ENCODE results near the gene KLKB1. TPM values are rescaled to one million over a fixed set of nuclear protein-coding genes. Genes with fewer than 3 reads are reported as not detected.

Gene KLKB1
- total and polyA plus RNA-seq, 2 donors (not counting 1 experiment from before 2014, with no cell fraction given), result 0.06 to 0.17 TPM

- Histone ChIP-seq H3K27ac (ENCODE audit: insufficient read depth, low read length) (no peak overlapping the region), H3K4me3 (replicated peaks in 1 of 4; ENCODE audit: control extremely low read depth in 1 of 4, insufficient read depth in 1 of 4, low read depth in 3 of 4, low read length in 4 of 4) (no peak overlapping the region), H3K36me3 (ENCODE audit: control insufficient read depth, insufficient read depth, low read length) (no peaks in the 10 kb centered on the region), H3K27me3 (ENCODE audit: control insufficient read depth, insufficient read depth, low read length) (no peaks in the 10 kb centered on the region), H3K9ac (ENCODE audit: insufficient read depth, low read length) (no peak overlapping the region), H3K4me2 (ENCODE audit: extremely low read depth, insufficient read depth, low read length) (no peak overlapping the region), H3K9me3 (ENCODE audit: control insufficient read depth, insufficient read depth, low read depth, low read length) (no peaks in the 10 kb centered on the region), H3K79me2 (ENCODE audit: control insufficient read depth, insufficient read depth, low read length) (no peaks in the 10 kb centered on the region), H4K20me1 (ENCODE audit: control insufficient read depth, extremely low read depth, insufficient read depth, low read length) (no peaks in the 10 kb centered on the region), H2AFZ (ENCODE audit: low read length) (no peak overlapping the region), H3K4me1 (ENCODE audit: control insufficient read depth, extremely low read depth, insufficient read depth, low read length) (no peaks in the 10 kb centered on the region)
- DNase-seq (ENCODE audit: low read depth in 2 of 2), result no peak
- TF ChIP-seq CTCF (conservative IDR thresholded peaks at IDR 0.05 in 1 of 2, IDR thresholded peaks at IDR 0.05 in 1 of 2; ENCODE audit: low read depth in 1 of 2, low read length in 2 of 2) (no peak), EZH2 (IDR thresholded peaks at IDR 0.05; ENCODE audit: low read length, missing control alignments) (no peak)
Measured at GRCh38 chr4:186221624-186222023, 5.7 kb upstream of the KLKB1 start.

GRCh38 chr4:186225848-186226247 is 1.5 kb upstream of the KLKB1 start:
- DNase-seq (ENCODE audit: low read depth in 2 of 2), result no peak
- no peak for TF ChIP-seq EZH2 (IDR thresholded peaks at IDR 0.05; ENCODE audit: low read length, missing control alignments)
- H3K79me2 ChIP-seq (ENCODE audit: control insufficient read depth, insufficient read depth, low read length), result no peaks in the 10 kb centered on the region

GRCh38 chr4:186226521-186227189 is 652 bp upstream of the KLKB1 start:
- Histone ChIP-seq H3K36me3 (ENCODE audit: control insufficient read depth, insufficient read depth, low read length) (no peaks in the 10 kb centered on the region), H3K9me3 (ENCODE audit: control insufficient read depth, insufficient read depth, low read depth, low read length) (no peaks in the 10 kb centered on the region), H3K4me1 (ENCODE audit: control insufficient read depth, extremely low read depth, insufficient read depth, low read length) (no peaks in the 10 kb centered on the region), H3K27me3 (ENCODE audit: control insufficient read depth, insufficient read depth, low read length) (no peaks in the 10 kb centered on the region), H3K9ac (ENCODE audit: insufficient read depth, low read length) (no peak overlapping the region), H3K4me3 (replicated peaks in 1 of 4; ENCODE audit: control extremely low read depth in 1 of 4, insufficient read depth in 1 of 4, low read depth in 3 of 4, low read length in 4 of 4) (no peak overlapping the region), H3K4me2 (ENCODE audit: extremely low read depth, insufficient read depth, low read length) (no peak overlapping the region), H2AFZ (ENCODE audit: low read length) (no peak overlapping the region), H4K20me1 (ENCODE audit: control insufficient read depth, extremely low read depth, insufficient read depth, low read length) (no peaks in the 10 kb centered on the region), H3K79me2 (ENCODE audit: control insufficient read depth, insufficient read depth, low read length) (no peaks in the 10 kb centered on the region), H3K27ac (ENCODE audit: insufficient read depth, low read length) (no peak overlapping the region)
- no peak for TF ChIP-seq CTCF (conservative IDR thresholded peaks at IDR 0.05 in 1 of 2, IDR thresholded peaks at IDR 0.05 in 1 of 2; ENCODE audit: low read depth in 1 of 2, low read length in 2 of 2)
- TF ChIP-seq EZH2 (IDR thresholded peaks at IDR 0.05; ENCODE audit: low read length, missing control alignments), result no peak
- DNase-seq (ENCODE audit: low read depth in 2 of 2), result no peak

More at GRCh38 chr4:186225848-186226247, 1.5 kb upstream of the KLKB1 start:
- Histone ChIP-seq H3K4me3 (replicated peaks in 1 of 4; ENCODE audit: control extremely low read depth in 1 of 4, insufficient read depth in 1 of 4, low read depth in 3 of 4, low read length in 4 of 4) (no peak overlapping the region), H4K20me1 (ENCODE audit: control insufficient read depth, extremely low read depth, insufficient read depth, low read length) (no peaks in the 10 kb centered on the region), H2AFZ (ENCODE audit: low read length) (no peak overlapping the region), H3K4me2 (ENCODE audit: extremely low read depth, insufficient read depth, low read length) (no peak overlapping the region), H3K4me1 (ENCODE audit: control insufficient read depth, extremely low read depth, insufficient read depth, low read length) (no peaks in the 10 kb centered on the region), H3K27me3 (ENCODE audit: control insufficient read depth, insufficient read depth, low read length) (no peaks in the 10 kb centered on the region), H3K27ac (ENCODE audit: insufficient read depth, low read length) (no peak overlapping the region), H3K36me3 (ENCODE audit: control insufficient read depth, insufficient read depth, low read length) (no peaks in the 10 kb centered on the region), H3K9ac (ENCODE audit: insufficient read depth, low read length) (no peak overlapping the region), H3K9me3 (ENCODE audit: control insufficient read depth, insufficient read depth, low read depth, low read length) (no peaks in the 10 kb centered on the region)

All from fibroblast of lung (primary cell).